Measurements from ENCODE around the gene ZNF865. TPM values are rescaled to one million over a fixed set of nuclear protein-coding genes. Genes with fewer than 3 reads are reported as not detected.

The ZNF865 gene
- total RNA-seq, 1 experiment from 2014 or later, result 13.2 TPM

DNA sequence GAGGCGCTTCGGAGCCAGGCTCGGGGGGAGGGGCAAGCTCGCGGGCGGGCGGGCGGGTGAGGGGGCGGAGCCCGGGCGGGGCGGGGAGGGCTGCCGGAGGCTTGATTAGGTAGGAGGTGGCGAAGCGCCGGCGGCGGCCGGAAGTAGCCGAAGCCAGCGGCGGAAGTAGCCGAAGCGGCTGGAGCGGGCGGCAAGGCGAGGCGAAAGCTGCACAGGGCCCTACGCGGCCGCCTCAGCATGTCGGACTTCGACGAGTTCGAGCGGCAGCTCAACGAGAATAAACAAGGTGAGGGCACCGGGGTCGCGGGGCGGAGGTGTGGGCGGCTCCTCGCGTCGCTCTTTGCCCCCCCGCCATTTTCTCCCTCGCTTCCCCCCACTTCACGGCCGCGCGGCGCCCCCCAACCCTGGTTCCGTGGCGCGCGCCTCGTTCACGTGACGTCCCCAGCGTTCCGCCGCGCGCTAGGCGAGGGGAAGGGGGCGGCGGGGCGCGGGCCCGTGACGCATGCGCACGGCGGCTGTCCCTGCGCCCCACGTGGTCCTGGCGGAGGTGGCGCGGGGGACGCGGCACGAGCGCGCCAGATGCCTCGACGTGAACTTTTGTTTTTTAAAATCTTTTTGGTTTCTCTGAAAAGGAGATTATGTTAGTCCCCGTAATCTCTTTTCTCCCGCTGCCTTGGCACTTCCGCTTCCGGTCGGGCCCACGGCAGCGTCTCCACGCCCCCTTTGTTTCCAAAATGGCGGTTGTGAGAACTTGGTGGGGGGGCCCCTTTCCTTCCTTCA is 49.6 kb downstream of the ZNF865 start, which contains the start of gene U2AF2:
U2AF2 (plus strand) TSS at position 168 of the 780 bp plus-strand sequence; CDS start at position 238, 70 bp downstream.
- Mint-ChIP-seq H3K4me1 (ENCODE audit: low read depth, unreplicated experiment) (peaks cover 15% of the 10 kb centered on the region), H3K9me3 (ENCODE audit: unreplicated experiment) (no peaks in the 10 kb centered on the region), H3K36me3 (ENCODE audit: insufficient read depth, unreplicated experiment) (peaks cover 61% of the 10 kb centered on the region), H3K27ac (ENCODE audit: unreplicated experiment) (peak within 1 kb of the TSS; percentile 98), H3K4me3 (ENCODE audit: unreplicated experiment) (peak within 1 kb of the TSS; percentile 98), H3K27me3 (ENCODE audit: insufficient read depth, unreplicated experiment) (no peaks in the 10 kb centered on the region)
- Histone ChIP-seq H3K27me3 (replicated peaks; ENCODE audit: control insufficient read depth, insufficient read depth, low read length) (no peaks in the 10 kb centered on the region), H3K4me1 (peaks cover 6% of the 10 kb centered on the region; the same call in 1 of the 2 replicates), H3K9me3 (no peaks in the 10 kb centered on the region), H3K36me3 (ENCODE audit: control insufficient read depth, insufficient read depth, low read length) (no peaks in the 10 kb centered on the region; the same call in 1 of the 2 replicates), H3K4me3 (ENCODE audit: low read depth, low read length) (peak within 1 kb of the TSS; percentile 87)
- CTCF ChIA-PET, result interaction anchor here (0.6 to 1.6 kb wide), 24 partner anchors 12 to 1465 kb away, joined by 3 to 53 read pairs (median 4); partner anchors contain the start of genes FIZ1, ISOC2, KMT5C and MBOAT7
- TF ChIP-seq, protein P1, sequence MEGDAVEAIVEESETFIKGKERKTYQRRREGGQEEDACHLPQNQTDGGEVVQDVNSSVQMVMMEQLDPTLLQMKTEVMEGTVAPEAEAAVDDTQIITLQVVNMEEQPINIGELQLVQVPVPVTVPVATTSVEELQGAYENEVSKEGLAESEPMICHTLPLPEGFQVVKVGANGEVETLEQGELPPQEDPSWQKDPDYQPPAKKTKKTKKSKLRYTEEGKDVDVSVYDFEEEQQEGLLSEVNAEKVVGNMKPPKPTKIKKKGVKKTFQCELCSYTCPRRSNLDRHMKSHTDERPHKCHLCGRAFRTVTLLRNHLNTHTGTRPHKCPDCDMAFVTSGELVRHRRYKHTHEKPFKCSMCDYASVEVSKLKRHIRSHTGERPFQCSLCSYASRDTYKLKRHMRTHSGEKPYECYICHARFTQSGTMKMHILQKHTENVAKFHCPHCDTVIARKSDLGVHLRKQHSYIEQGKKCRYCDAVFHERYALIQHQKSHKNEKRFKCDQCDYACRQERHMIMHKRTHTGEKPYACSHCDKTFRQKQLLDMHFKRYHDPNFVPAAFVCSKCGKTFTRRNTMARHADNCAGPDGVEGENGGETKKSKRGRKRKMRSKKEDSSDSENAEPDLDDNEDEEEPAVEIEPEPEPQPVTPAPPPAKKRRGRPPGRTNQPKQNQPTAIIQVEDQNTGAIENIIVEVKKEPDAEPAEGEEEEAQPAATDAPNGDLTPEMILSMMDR (IDR thresholded peaks at IDR 0.05; ENCODE audit: insufficient read depth in 1 of 2, low read depth in 1 of 2, low read length in 1 of 2, severe bottlenecking in 1 of 2, unreplicated experiment in 1 of 2), result no peak
- peak; percentile 96 to 97 for DNase-seq
- BruUV-seq (replicated peaks), result no TSS peak
- POLR2A ChIA-PET, result interaction anchor here (0.5 to 1.7 kb wide), 20 partner anchors 12 to 506 kb away, joined by 3 to 17 read pairs (median 6); partner anchors contain the start of genes FIZ1, ISOC2, KMT5C and TNNT1
- intact Hi-C loops (cut with micrococcal nuclease; ENCODE audit: unreplicated experiment), result loop anchor here (2.0 to 10.0 kb wide), 3 partner anchors 14 to 490 kb away; partner anchors contain the start of genes EPN1, ZNF444 and ZNF580

DNA sequence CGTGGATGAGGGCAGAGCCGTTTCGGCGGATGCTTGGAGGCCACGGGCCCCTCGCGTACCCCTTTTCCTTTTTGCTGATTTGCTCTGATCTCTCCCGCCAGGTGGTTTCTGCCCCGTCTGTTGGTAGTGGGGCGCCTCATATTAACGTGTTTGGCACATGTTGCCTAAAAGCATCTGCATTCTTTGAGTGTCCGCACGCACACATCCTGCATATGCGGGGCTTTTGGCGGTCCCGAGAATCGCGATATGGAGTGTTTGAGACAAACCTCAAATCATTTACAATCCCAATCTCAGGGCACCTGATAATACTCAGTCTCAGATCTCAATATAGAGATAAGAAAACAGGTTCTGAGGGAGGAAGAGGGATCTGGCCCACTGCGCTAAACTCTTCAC is 50.2 kb downstream of the ZNF865 start:
- Mint-ChIP-seq H3K4me3 (ENCODE audit: unreplicated experiment) (peak overlapping the region; percentile 98), H3K36me3 (ENCODE audit: insufficient read depth, unreplicated experiment) (peaks cover 60% of the 10 kb centered on the region), H3K27ac (ENCODE audit: unreplicated experiment) (peak overlapping the region; percentile 98), H3K4me1 (ENCODE audit: low read depth, unreplicated experiment) (peaks cover 15% of the 10 kb centered on the region), H3K9me3 (ENCODE audit: unreplicated experiment) (no peaks in the 10 kb centered on the region), H3K27me3 (ENCODE audit: insufficient read depth, unreplicated experiment) (no peaks in the 10 kb centered on the region)
- POLR2A ChIA-PET, result interaction anchor here (1.5 kb wide), 1 partner anchor 12 kb away, joined by 4 read pairs; no protein-coding TSS in a partner anchor
- Histone ChIP-seq H3K4me3 (ENCODE audit: low read depth, low read length) (peak overlapping the region; percentile 87), H3K36me3 (ENCODE audit: control insufficient read depth, insufficient read depth, low read length) (no peaks in the 10 kb centered on the region; the same call in 1 of the 2 replicates), H3K4me1 (peaks cover 6% of the 10 kb centered on the region; the same call in 1 of the 2 replicates), H3K9me3 (no peaks in the 10 kb centered on the region), H3K27me3 (replicated peaks; ENCODE audit: control insufficient read depth, insufficient read depth, low read length) (no peaks in the 10 kb centered on the region)
- DNase-seq, result no peak
- intact Hi-C loops (cut with micrococcal nuclease; ENCODE audit: unreplicated experiment), result loop anchor here (2.0 to 10.0 kb wide), 3 partner anchors 15 to 489 kb away; partner anchors contain the start of genes EPN1, ZNF444 and ZNF580
- CTCF ChIA-PET, result interaction anchor here (0.5 to 1.0 kb wide), 2 partner anchors 15 to 23 kb away, joined by 3 to 4 read pairs; no protein-coding TSS in a partner anchor
- BruUV-seq (replicated peaks), result TSS peak; percentile 51
- TF ChIP-seq, protein P1 (IDR thresholded peaks at IDR 0.05; ENCODE audit: insufficient read depth in 1 of 2, low read depth in 1 of 2, low read length in 1 of 2, severe bottlenecking in 1 of 2, unreplicated experiment in 1 of 2), result no peak

DNA sequence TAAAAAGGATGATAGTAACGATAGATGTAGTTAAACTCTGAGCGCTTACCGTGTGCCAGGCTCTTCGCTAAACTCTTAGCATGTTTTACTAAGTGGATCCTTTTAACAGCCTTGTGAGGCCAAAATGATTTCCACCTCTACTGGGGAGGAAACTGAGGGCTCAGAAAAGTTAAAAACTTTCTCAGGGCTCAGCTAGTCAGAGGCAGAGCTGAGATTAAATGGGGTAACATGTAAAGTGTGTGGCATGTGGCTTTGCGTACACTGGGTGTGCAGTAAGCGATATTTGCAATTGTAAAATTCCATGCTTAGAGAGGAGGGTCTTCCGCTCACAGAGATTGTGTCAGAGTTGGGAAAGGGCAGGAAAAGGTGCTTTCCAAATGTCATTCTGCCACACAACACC is 51.1 kb downstream of the ZNF865 start:
- POLR2A ChIA-PET, result interaction anchor here (0.6 to 1.5 kb wide), 2 partner anchors 11 to 464 kb away, joined by 4 read pairs; partner anchors contain the start of gene ZNF787
- H3K36me3 Mint-ChIP-seq (ENCODE audit: insufficient read depth, unreplicated experiment), result peaks cover 60% of the 10 kb centered on the region
- no TSS peak for BruUV-seq (replicated peaks)
- H3K4me1 ChIP-seq, result peaks cover 6% of the 10 kb centered on the region; the same call in 1 of the 2 replicates
- no peaks in the 10 kb centered on the region for H3K9me3 Mint-ChIP-seq (ENCODE audit: unreplicated experiment)
- peak overlapping the region; percentile 98 for H3K27ac Mint-ChIP-seq (ENCODE audit: unreplicated experiment)
- H3K4me3 Mint-ChIP-seq (ENCODE audit: unreplicated experiment), result peak overlapping the region; percentile 98
- DNase-seq, result no peak
- no peaks in the 10 kb centered on the region for H3K27me3 Mint-ChIP-seq (ENCODE audit: insufficient read depth, unreplicated experiment)
- TF ChIP-seq, protein P1 (IDR thresholded peaks at IDR 0.05; ENCODE audit: insufficient read depth in 1 of 2, low read depth in 1 of 2, low read length in 1 of 2, severe bottlenecking in 1 of 2, unreplicated experiment in 1 of 2), result no peak
- no peaks in the 10 kb centered on the region; the same call in none of the 2 replicates for H3K36me3 ChIP-seq (ENCODE audit: control insufficient read depth, insufficient read depth, low read length)
- CTCF ChIA-PET, result interaction anchor here (0.8 to 1.0 kb wide), 2 partner anchors 15 kb away, joined by 3 to 4 read pairs; no protein-coding TSS in a partner anchor
- peak overlapping the region; percentile 87 for H3K4me3 ChIP-seq (ENCODE audit: low read depth, low read length)
- peaks cover 15% of the 10 kb centered on the region for H3K4me1 Mint-ChIP-seq (ENCODE audit: low read depth, unreplicated experiment)
- H3K27me3 ChIP-seq (replicated peaks; ENCODE audit: control insufficient read depth, insufficient read depth, low read length), result no peaks in the 10 kb centered on the region
- intact Hi-C loops (cut with micrococcal nuclease; ENCODE audit: unreplicated experiment), result loop anchor here (10.0 kb wide), 1 partner anchor 488 kb away; the partner anchor contains the start of gene ZNF444
- no peaks in the 10 kb centered on the region for H3K9me3 ChIP-seq
